GM19372 (cell line): ENCODE measurements around the gene FAM50A.
A peak's percentile ranks its signal among the peaks of the same experiment; 100 is the strongest.
"Not testable (repeated sequence)": the region's sequence is repeated elsewhere in the genome, so short reads cannot be mapped to it uniquely, and the experiment has no call there.

Experiments used
- ATAC-seq: cut with Tn5 transposase; IDR thresholded peaks from one replicate; pipeline ENCODE4 v1.9.1; 2021; ENCODE audit warnings: mild to moderate bottlenecking, low read depth, moderate library complexity; ENCODE audit not compliant: unreplicated experiment

FAM50A gene

DNA sequence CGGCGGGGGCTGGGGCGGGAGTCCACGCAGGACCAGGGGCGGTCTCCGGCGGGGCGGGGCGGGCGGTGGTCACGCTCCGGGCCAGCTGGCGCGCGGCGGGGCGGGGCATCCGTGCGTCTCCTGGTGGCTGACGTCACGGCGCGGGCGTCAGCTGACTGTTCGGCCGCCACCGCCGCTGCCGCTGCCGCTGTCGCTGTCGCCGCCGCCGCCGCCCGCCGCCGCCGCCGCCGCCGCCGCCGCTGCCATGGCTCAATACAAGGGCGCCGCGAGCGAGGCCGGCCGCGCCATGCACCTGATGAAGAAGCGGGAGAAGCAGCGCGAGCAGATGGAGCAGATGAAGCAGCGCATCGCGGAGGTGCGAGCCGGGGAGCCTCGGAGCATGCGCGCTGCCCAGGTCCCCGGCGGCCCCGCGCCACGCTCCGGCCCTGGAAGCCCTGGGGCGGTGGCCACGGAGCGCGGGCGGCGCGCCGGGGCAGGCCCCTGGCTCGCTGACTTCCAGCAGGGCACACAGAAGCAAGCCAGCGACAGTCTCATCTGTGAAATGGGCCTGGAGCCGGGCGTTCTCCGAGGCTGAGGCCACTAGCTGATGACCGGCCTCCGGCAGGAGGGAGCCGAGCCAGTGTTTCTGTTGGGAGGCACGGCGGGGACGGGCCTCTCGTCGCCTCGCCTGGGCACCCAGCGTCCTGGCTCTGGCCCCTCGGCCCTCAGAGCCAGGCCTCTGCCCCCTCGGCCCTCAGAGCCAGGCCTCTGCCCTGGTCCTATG, at the start of gene FAM50A:
Gene FAM50A, plus strand, starts transcription at position 150 of the 763 bp plus-strand sequence. Its CDS starts 95 bp downstream, at position 245.
- peak; percentile 74 for ATAC-seq

GRCh38 chrX:154396363-154396762, 47.6 kb upstream of the FAM50A start:
- ATAC-seq: not testable (repeated sequence)

GRCh38 chrX:154396973-154397887, 46.7 kb upstream of the FAM50A start:
- ATAC-seq: peak; percentile 51

GRCh38 chrX:154397888-154398667, 45.9 kb upstream of the FAM50A start, which contains the start of gene RPL10:
RPL10 (plus strand) TSS chrX:154398377; CDS start chrX:154398520, 143 bp downstream.
- peak; percentile 70 for ATAC-seq

DNA sequence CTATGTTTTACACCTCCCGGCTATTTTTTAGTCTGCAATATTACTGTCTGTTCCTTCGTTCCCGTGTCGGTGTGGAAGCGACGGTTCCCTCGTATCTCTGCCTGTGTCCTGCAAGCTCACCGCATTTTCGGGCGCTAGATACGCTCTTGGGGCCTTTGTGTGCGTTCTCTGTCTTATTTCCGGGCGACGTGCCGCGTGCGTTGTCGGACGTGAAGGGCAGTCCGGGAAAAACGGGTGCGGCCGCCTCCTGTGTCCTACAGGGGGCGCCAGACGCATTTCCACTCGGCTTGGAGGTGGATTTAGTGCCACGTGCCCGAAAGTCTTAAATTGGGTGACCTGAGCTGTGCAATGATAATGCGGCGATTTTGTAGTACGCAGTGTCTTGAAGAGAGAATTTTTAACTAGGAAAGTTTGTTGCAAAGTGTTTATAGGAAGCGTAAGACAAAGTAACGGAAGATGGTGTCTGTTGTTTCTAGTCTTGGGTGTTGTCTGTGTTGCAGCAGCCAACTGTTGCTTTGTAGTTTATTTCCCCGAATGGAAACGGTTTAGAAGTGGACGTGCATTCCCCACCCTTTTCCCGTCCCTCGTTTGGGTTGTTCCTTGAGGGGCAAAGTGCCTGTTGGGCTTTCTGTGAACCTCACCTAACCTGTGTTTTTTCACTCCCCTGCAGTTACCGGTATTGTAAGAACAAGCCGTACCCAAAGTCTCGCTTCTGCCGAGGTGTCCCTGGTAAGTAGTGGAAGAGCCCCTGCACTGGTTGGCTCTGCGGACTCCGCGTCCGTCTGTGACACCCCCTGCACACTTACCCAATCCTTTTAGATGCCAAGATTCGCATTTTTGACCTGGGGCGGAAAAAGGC, 45.0 kb upstream of the FAM50A start:
- ATAC-seq: peak; percentile 20

DNA sequence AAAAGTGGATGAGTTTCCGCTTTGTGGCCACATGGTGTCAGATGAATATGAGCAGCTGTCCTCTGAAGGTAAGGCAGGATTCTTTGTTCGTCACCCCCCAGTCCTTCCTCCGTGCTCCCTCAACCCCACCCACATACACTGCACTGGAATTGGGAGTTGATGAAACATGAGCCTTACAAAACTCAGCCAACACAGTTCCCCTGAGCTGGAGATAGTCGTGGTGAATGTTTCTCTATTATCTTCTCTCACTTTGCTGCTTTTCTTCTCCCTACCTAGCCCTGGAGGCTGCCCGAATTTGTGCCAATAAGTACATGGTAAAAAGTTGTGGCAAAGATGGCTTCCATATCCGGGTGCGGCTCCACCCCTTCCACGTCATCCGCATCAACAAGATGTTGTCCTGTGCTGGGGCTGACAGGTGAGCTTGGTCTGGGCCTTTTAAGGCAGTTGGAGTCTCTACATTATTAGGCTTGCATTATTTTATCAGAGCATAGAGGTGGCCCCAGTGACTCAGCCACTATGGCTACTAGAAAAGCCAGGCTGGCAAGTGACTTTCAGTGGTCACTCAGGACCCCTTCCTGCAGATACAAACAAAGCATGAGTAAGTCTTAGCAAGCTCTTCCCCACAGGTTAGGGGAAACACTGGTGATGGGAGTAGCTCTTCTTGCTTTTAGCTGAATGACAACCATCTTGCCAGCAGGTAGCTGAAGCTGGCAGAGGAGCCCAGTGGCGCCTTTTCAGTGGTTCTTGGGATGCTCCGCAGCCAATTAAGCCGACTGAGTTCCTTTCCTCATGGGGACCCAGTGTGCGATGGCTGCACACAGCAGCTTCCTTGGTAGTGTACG, 44.2 kb upstream of the FAM50A start:
- ATAC-seq: no peak

- not testable (repeated sequence) for ATAC-seq
These were observed 43.5 kb upstream of the FAM50A start for GRCh38 chrX:154400369-154400817.

GRCh38 chrX:154401045-154401799, 42.7 kb upstream of the FAM50A start:
- no peak for ATAC-seq

GRCh38 chrX:154401918-154402621, 41.9 kb upstream of the FAM50A start:
- no peak for ATAC-seq

GRCh38 chrX:154402622-154403127, 41.3 kb upstream of the FAM50A start:
- no peak for ATAC-seq

DNA sequence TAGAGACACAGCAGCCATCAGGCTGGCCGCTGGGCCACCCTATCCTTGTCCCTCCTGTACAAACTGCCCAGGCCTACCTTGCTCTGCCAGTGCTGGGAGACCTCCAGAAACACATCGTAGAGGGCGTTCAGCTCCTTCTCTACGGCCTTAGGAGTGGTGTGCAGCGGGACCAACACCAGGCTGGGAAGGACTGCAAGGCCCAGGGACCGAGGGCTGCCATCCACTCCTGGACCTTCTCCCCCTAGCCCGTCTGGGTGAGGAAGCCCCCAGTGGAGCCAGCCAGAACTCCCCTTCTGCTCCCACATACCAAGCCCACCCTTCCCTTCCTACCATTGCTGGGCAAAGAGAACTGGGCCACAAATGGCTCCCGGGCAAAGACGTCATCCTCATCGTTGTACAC, 40.7 kb upstream of the FAM50A start:
- ATAC-seq: no peak

GRCh38 chrX:154403858-154404257, 40.1 kb upstream of the FAM50A start:
- ATAC-seq: no peak

DNA sequence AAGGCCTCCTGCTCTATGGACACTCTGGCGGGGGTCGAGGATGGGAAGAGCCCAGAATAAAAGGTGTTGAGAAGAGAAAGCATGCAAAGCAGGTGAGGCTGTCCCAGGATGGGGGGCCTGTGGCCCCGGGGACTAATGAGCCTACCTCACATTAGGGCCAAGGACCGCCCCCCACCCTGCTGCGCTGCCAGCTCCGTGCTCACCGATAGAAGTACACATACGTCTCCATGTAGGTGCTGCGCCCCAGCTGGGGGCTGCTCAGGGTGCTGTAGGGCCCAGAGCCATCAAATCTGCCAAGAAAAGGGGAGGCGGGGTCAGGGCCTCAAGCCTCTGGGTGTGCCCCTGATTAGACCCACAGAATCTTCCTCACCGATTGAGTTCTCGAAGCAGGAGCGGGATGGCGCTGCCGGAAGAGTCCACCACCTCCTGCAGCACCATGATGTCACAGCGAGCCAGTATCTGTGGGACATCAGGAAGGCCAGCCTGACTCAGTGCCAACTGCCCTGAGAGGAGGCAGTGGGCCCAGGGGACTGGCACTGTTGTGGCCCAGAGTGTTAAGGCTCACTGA, 39.2 kb upstream of the FAM50A start:
- no peak for ATAC-seq

GRCh38 chrX:154408659-154409221, 35.2 kb upstream of the FAM50A start:
- ATAC-seq: peak; percentile 11

DNA sequence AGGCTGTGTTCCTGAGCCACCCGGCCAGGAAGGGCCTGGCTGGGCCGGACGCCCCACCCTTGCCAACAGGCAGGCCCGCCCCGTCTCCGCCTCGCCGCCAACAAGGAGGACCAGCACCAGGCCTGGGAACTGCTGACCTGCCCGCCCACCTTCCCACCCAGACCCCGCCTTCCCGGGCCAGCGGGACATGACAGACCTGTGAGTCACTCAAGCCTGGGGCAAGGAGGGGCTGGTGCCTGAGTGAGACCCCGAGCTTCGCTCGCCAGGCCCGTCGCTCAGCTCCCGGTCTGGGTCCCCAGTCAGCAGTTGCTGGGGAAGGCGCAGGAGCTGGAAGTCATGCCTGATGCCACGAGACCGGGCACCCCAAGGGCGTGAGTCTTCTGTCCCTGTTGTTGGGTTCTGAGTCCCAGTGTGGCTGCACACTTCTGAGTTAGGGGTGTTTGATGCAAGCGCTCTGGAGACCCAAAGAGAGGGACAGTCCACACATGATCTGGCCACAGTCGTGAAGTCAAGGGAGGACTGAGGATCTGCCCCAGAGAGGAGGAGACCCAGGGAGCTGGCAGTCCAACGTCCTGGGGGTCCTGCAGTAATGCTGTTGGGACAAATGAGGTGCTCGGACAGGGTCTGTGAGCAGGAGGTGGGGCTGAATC, 34.6 kb upstream of the FAM50A start, which contains the start of gene DNASE1L1:
Gene DNASE1L1, minus strand, starts transcription at position 33 of the 650 bp plus-strand sequence. CDS start 3,686 bp downstream, outside the sequence.
- peak; percentile 47 for ATAC-seq

DNA sequence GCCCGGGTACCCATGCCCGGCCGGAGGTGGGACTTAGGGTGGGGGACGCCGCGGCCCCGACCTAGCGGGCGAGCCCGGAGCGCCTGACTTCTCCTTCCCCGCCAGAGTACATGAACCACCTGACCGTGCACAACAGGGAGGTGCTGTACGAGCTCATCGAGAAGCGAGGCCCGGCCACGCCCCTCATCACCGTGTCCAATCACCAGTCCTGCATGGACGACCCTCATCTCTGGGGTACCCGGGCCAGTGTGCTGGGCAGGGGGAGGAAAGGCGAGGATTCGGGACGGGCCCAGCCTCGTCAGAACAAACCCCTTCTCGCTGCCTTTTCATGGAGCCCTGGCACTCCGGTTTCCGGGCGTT, 32.0 kb upstream of the FAM50A start:
- ATAC-seq: no peak
